Measurements from ENCODE around the gene TOMM34. TPM values are rescaled to one million over a fixed set of nuclear protein-coding genes. Genes with fewer than 3 reads are reported as not detected.

The TOMM34 gene
- total and polyA plus RNA-seq, 2 of the 13 experiments (the other 11 are each of a cell fraction or from before 2014, with no cell fraction given), result 36.2 to 52.0 TPM

DNA sequence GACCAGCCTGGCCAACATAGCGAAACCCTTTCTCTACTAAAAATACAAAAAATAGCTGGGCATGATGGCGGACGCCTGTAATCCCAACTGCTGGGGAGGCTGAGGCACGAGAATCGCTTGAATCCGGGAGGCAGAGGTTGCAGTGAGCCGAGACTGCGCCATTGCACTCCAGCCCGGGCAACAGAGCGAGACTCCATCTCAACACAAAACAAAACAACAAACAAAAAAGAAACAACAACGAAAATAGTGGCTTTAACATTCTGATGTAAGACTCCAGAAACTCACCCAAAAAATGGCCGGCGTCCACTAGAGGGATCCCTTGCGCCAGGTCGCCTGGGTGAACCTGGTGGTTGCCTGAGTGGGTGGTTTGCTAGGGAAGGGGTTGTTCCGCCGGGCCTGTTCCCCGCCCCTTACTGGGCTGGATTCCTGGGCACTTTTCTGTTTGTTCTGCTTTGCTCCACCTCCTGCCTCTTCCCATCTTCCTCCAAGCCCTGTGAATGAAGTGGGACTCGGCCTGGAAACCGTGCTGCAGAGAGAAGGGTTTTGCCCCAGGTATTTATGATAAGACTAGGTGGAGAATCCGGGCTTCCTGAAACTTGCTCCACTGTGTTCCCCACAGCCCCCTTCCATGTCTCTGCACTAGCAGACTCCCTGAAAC is 48.8 kb downstream of the TOMM34 start (continued):
- TF ChIP-seq MED13 (CRISPR knock-in tag; IDR thresholded peaks at IDR 0.05) (peak; percentile 66; the same call in 1 of the 2 replicates), TSC22D2 (CRISPR knock-in tag; IDR thresholded peaks at IDR 0.05; ENCODE audit: borderline replicate concordance) (peak; percentile 91; the same call in 1 of the 2 replicates), HMG20A (CRISPR knock-in tag; IDR thresholded peaks at IDR 0.05; ENCODE audit: borderline replicate concordance) (0 out of 2 replicates have a peak, but pooled peaks have one; percentile 23), YEATS4 (CRISPR knock-in tag; IDR thresholded peaks at IDR 0.05; ENCODE audit: borderline replicate concordance) (peak; percentile 96), ZBTB1 (CRISPR knock-in tag; IDR thresholded peaks at IDR 0.05; ENCODE audit: borderline replicate concordance) (no peak), ELF3 (CRISPR knock-in tag; IDR thresholded peaks at IDR 0.05) (peak; percentile 77), ZNF776 (CRISPR knock-in tag; IDR thresholded peaks at IDR 0.05) (no peak), GTF3A (CRISPR knock-in tag; conservative IDR thresholded peaks at IDR 0.05) (no peak), HIC2 (CRISPR knock-in tag; IDR thresholded peaks at IDR 0.05; ENCODE audit: low read depth) (no peak), GZF1 (CRISPR knock-in tag; IDR thresholded peaks at IDR 0.05) (no peak), IRF1 (CRISPR knock-in tag; IDR thresholded peaks at IDR 0.05; ENCODE audit: low read depth) (no peak), ATF5 (CRISPR knock-in tag; IDR thresholded peaks at IDR 0.05; ENCODE audit: low read depth) (no peak), KLF12 (CRISPR knock-in tag; IDR thresholded peaks at IDR 0.05; ENCODE audit: borderline replicate concordance) (peak; percentile 89), ZNF616 (CRISPR knock-in tag; IDR thresholded peaks at IDR 0.05; ENCODE audit: low read depth) (no peak), SPEN (CRISPR knock-in tag; IDR thresholded peaks at IDR 0.05; ENCODE audit: low read depth) (peak; percentile 85), PBX3 (CRISPR knock-in tag; IDR thresholded peaks at IDR 0.05; ENCODE audit: borderline replicate concordance) (no peak), SETDB1 (CRISPR knock-in tag; IDR thresholded peaks at IDR 0.05; ENCODE audit: borderline replicate concordance) (no peak), POLR2AphosphoS2 (IDR thresholded peaks at IDR 0.05; ENCODE audit: low read depth, low read length) (no peak), FUBP1 (CRISPR knock-in tag; IDR thresholded peaks at IDR 0.05; ENCODE audit: borderline replicate concordance) (peak; percentile 57; the same call in 1 of the 2 replicates)
- TF ChIP-seq, protein P1, sequence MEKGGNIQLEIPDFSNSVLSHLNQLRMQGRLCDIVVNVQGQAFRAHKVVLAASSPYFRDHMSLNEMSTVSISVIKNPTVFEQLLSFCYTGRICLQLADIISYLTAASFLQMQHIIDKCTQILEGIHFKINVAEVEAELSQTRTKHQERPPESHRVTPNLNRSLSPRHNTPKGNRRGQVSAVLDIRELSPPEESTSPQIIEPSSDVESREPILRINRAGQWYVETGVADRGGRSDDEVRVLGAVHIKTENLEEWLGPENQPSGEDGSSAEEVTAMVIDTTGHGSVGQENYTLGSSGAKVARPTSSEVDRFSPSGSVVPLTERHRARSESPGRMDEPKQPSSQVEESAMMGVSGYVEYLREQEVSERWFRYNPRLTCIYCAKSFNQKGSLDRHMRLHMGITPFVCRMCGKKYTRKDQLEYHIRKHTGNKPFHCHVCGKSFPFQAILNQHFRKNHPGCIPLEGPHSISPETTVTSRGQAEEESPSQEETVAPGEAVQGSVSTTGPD (CRISPR knock-in tag; IDR thresholded peaks at IDR 0.05), result no peak
